ENCODE data around the gene PARVB. TPM values are rescaled to one million over a fixed set of nuclear protein-coding genes. Genes with fewer than 3 reads are reported as not detected.

PARVB gene
- total and polyA plus RNA-seq, 10 of the 15 experiments (the other 5 are each of a cell fraction or from before 2014, with no cell fraction given), result 5.2 to 264 (median 76.0) TPM

GRCh38 chr22:44067033-44067432 lies 42.9 kb downstream of the PARVB start:
- ATAC-seq (peak; percentile 25), DNase-seq (ENCODE audit: low read depth, low spot score) (no peak), FAIRE-seq (no peak)
- H3K9ac ChIP-seq (ENCODE audit: control insufficient read depth, insufficient read depth, low read length), result no peak overlapping the region
- peaks cover 53% of the 10 kb centered on the region for H3K4me1 ChIP-seq (ENCODE audit: control insufficient read depth, insufficient read depth, low read length)
- no peaks in the 10 kb centered on the region for H4K20me1 ChIP-seq (ENCODE audit: control insufficient read depth, insufficient read depth)
- H3K4me3 ChIP-seq, result no peak overlapping the region
- TF ChIP-seq YY1 (IDR thresholded peaks at IDR 0.05; ENCODE audit: low read depth, low read length) (0 out of 2 replicates have a peak, but pooled peaks have one; percentile 21), CTCF (IDR thresholded peaks at IDR 0.05 in 2 of 3, conservative IDR thresholded peaks at IDR 0.05 in 1 of 3; ENCODE audit: control insufficient read depth in 2 of 3, extremely low read depth in 1 of 3, insufficient read depth in 1 of 3, low read depth in 3 of 3, low read length in 3 of 3) (peak; percentile 23 to 26 (median 25); a peak in 3 of 6 replicates), RAD21 (IDR thresholded peaks at IDR 0.05; ENCODE audit: insufficient read depth, low read depth, low read length) (peak; percentile 16; the same call in 1 of the 2 replicates), PRDM15 (CRISPR knock-in tag; IDR thresholded peaks at IDR 0.05) (no peak)
- peaks cover 86% of the 10 kb centered on the region for H3K79me2 ChIP-seq (ENCODE audit: control insufficient read depth, insufficient read depth, low read length)
- H3K27ac ChIP-seq (ENCODE audit: control insufficient read depth, insufficient read depth), result peak overlapping the region; percentile 78
- 71% methylated on average over 5 of the region's 5 CpGs for WGBS (ENCODE audit: insufficient coverage, insufficient replicate concordance, low lambda C conversion rate, missing lambda C conversion rate)
- intact Hi-C loops (cut with micrococcal nuclease; ENCODE audit: unreplicated experiment) (loop anchor here (5.0 kb wide), 1 partner anchor 75 kb away; no protein-coding TSS in a partner anchor), in situ Hi-C loops (cut with MboI) (no loop called here)
- no peak overlapping the region for H2AFZ ChIP-seq (ENCODE audit: control insufficient read depth, low read depth, low read length)
- ChIA-PET POLR2A (interaction anchor here (2.3 to 3.9 kb wide), 2 partner anchors 40 to 44 kb away, joined by 11 to 25 read pairs; partner anchors contain the start of gene PARVB), SMC1A (ENCODE audit: uncharacterized antibody, unreplicated experiment) (interaction anchor here (1.5 to 2.8 kb wide), 4 partner anchors 14 to 44 kb away, joined by 6 to 16 read pairs (median 9); partner anchors contain the start of gene PARVB), CTCF (interaction anchor here (2.0 to 5.6 kb wide), 5 partner anchors 15 to 73 kb away, joined by 8 to 44 read pairs (median 24); no protein-coding TSS in a partner anchor), RAD21 (ENCODE audit: unreplicated experiment) (interaction anchor here (0.9 to 4.5 kb wide), 4 partner anchors 18 to 106 kb away, joined by 3 to 26 read pairs (median 10); no protein-coding TSS in a partner anchor)
- no peak overlapping the region for H3K4me2 ChIP-seq (ENCODE audit: control insufficient read depth, insufficient read depth)
- H3K36me3 ChIP-seq (ENCODE audit: control insufficient read depth in 2 of 2, insufficient read depth in 2 of 2, low read length in 1 of 2), result peaks cover 0 to 2% of the 10 kb centered on the region in 2 experiments; a peak in 2 of 4 replicates
- no TSS peak for BruUV-seq (replicated peaks)
- H3K9me3 ChIP-seq (replicated peaks; ENCODE audit: control insufficient read depth, insufficient read depth, low read length), result no peaks in the 10 kb centered on the region; the same call in 2 of the 3 replicates
- no peaks in the 10 kb centered on the region for H3K27me3 ChIP-seq (replicated peaks in 1 of 2; ENCODE audit: control insufficient read depth in 2 of 2, insufficient read depth in 2 of 2, low read length in 1 of 2)

Data from GM12878 (cell line).